GM12875 (cell line): ENCODE measurements around the gene TOM1L2.

ENCODE experiments used
- H3K4me3 ChIP-seq: one replicate; pipeline ENCODE4 v1.5.1; 2011; ENCODE audit warnings: low read depth, low read length, control low read depth
- CTCF ChIP-seq: IDR thresholded peaks from 2 replicates; pipeline ENCODE4 v1.5.1; 2011; ENCODE audit warnings: low read depth, mild to moderate bottlenecking, control low read depth, inconsistent platforms, low read length, moderate library complexity, borderline replicate concordance; ENCODE audit not compliant: insufficient read depth

TOM1L2 gene

GRCh38 chr17:18015593-18015992 is 43.4 kb upstream of the TOM1L2 start:
- H3K4me3 ChIP-seq = no peak overlapping the region
- TF ChIP-seq CTCF = no peak

- H3K4me3 ChIP-seq = no peak overlapping the region
- TF ChIP-seq CTCF = no peak
These were observed 41.8 kb upstream of the TOM1L2 start for GRCh38 chr17:18014006-18014405.

- H3K4me3 ChIP-seq = no peak overlapping the region
- no peak for TF ChIP-seq CTCF
These were observed 39.1 kb upstream of the TOM1L2 start for GRCh38 chr17:18011286-18011685.

- H3K4me3 ChIP-seq = no peak overlapping the region
- no peak for TF ChIP-seq CTCF
These were observed 37.6 kb upstream of the TOM1L2 start for GRCh38 chr17:18009609-18010420.

- no peak overlapping the region for H3K4me3 ChIP-seq
- no peak for TF ChIP-seq CTCF
These were observed 36.5 kb upstream of the TOM1L2 start for GRCh38 chr17:18008496-18009268.

- TF ChIP-seq CTCF = no peak
- H3K4me3 ChIP-seq = no peak overlapping the region
These were observed 34.5 kb upstream of the TOM1L2 start for GRCh38 chr17:18006495-18007239.
